Adipocyte (in vitro differentiated cells): ENCODE results near the gene AGFG2.
"Not testable (repeated sequence)": the region's sequence is repeated elsewhere in the genome, so short reads cannot be mapped to it uniquely, and the experiment has no call there.

Experiments used
- DNase-seq: peaks from one replicate; pipeline ENCODE4 v3.0.0-alpha.2; 2015; ENCODE audit warnings: low read depth
- H3K27me3 ChIP-seq: replicated peaks from 2 replicates; pipeline ENCODE4 v1.7.0; 2013; ENCODE audit warnings: mild to moderate bottlenecking, low read length, moderate library complexity; ENCODE audit not compliant: control insufficient read depth, insufficient read depth
- H3K36me3 ChIP-seq: 2 replicates; pipeline ENCODE4 v1.7.0; 2013; ENCODE audit warnings: low read length, mild to moderate bottlenecking, moderate library complexity; ENCODE audit not compliant: control insufficient read depth, insufficient read depth, severe bottlenecking
- H3K4me1 ChIP-seq: 2 replicates; pipeline ENCODE4 v1.7.0; 2013; ENCODE audit warnings: mild to moderate bottlenecking, low read length, moderate library complexity; ENCODE audit not compliant: control insufficient read depth, insufficient read depth
- H3K4me3 ChIP-seq: 2 replicates; pipeline ENCODE4 v1.7.0; 2013; ENCODE audit warnings: mild to moderate bottlenecking, low read length, moderate library complexity
- H3K9ac ChIP-seq: 2 replicates; pipeline ENCODE4 v1.7.0; 2013; ENCODE audit warnings: mild to moderate bottlenecking, low read length, moderate library complexity
- H3K9me3 ChIP-seq: 2 replicates; pipeline ENCODE4 v1.7.0; 2013; ENCODE audit warnings: mild to moderate bottlenecking, low read length, moderate library complexity; ENCODE audit not compliant: control insufficient read depth

Gene AGFG2, protein sequence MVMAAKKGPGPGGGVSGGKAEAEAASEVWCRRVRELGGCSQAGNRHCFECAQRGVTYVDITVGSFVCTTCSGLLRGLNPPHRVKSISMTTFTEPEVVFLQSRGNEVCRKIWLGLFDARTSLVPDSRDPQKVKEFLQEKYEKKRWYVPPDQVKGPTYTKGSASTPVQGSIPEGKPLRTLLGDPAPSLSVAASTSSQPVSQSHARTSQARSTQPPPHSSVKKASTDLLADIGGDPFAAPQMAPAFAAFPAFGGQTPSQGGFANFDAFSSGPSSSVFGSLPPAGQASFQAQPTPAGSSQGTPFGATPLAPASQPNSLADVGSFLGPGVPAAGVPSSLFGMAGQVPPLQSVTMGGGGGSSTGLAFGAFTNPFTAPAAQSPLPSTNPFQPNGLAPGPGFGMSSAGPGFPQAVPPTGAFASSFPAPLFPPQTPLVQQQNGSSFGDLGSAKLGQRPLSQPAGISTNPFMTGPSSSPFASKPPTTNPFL

DNA sequence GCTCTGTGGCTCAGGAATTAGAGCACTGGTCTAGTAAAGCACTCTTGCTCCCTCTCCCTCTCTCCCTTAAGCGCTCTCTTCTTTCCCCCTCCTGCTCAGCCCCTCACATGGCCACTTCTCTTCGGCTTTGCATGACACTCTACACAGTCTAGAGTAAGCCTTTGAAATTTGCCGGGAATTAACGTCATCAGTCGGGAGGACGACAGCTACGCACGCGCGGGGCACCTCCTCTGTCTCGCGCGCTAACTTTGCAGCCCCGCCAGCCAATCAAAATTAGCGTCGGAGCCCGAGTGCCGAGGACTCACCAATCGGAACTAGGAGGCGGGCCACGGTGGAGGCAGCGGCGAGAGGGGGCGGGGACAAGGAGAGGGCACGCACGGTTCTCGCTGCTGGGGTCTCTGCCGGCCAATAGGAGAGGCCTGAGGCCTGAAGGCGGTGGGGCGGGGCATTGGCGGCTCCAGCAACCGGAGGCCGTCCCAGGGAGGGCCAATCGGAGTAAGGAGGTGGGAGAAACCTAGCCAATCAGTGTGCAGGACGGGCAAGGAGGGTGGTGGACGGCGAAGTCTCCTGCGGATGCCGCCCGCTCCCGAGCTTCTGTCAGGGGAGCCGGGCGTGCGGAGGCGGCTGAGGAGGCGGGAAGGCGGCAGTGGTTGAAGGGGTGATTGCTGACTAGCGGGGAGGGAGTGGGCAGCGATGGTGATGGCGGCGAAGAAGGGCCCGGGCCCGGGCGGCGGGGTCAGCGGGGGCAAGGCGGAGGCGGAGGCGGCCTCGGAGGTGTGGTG is at the start of gene AGFG2:
AGFG2 (plus strand) TSS at position 550 of the 782 bp plus-strand sequence; CDS start at position 694, 144 bp downstream.
- peak within 1 kb of the TSS; percentile 88 for H3K4me3 ChIP-seq
- no peaks in the 10 kb centered on the region for H3K36me3 ChIP-seq
- peak; percentile 100 for DNase-seq
- peak within 1 kb of the TSS; percentile 79 for H3K9ac ChIP-seq
- H3K9me3 ChIP-seq, result no peaks in the 10 kb centered on the region
- no peaks in the 10 kb centered on the region for H3K27me3 ChIP-seq
- H3K4me1 ChIP-seq, result peaks cover 16% of the 10 kb centered on the region

DNA sequence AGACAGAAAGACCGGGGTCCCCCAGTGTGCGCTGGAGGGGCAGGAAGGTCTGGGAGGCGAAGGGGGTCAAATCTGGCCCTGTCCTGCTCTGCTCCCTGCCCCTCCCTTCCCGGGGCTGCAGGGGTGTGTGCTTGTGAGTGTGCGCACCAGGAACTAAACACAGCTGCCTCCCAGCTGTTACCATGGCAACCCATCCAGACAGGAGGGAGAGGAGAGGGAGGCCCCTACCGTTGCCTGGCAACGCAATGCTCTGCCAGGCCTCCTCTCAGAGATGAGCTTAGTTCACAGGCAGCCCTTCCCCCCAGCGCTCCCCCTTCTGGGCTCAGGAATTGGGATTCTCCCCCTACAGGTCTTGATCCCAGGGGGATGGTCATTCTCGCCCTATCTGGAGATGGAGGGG is 49.2 kb upstream of the AGFG2 start:
- H3K36me3 ChIP-seq, result no peaks in the 10 kb centered on the region
- peak; percentile 66 for DNase-seq
- H3K27me3 ChIP-seq, result no peaks in the 10 kb centered on the region
- no peak overlapping the region for H3K4me3 ChIP-seq
- H3K4me1 ChIP-seq, result no peaks in the 10 kb centered on the region
- H3K9ac ChIP-seq, result no peak overlapping the region
- no peaks in the 10 kb centered on the region for H3K9me3 ChIP-seq

DNA sequence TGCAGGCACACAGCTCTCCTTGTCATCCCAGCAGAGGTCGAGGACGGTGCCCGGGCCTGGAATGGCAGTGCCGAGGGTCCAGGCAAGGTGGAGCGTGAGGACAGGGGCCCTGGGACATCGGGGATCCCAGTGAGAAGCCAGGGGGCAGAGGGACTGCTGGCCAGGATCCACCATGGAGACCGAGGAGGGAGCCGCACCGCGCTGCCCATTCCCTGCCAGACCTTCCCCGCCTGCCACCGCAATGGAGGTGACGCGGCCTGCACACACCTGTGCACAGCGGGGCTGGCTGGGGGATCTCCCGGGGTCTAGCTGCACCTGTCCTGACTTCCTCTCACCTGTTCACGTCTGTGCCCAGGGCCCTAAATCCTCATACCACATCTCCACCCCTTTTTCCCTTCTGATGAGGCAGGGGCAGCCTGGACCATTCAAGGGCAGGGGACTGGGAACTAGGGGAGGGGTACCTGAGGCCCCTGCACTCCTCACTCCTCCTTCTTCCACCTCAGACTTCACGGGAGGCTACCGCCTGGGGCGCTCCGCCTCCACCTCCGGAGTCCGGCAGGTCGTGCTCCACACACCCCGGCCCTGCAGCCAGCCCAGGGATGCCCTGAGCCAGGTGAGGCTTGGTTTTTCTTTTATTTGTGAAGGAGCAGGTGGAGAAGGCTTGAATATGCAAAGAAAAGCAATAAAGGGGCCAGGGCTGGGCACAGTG is 48.4 kb upstream of the AGFG2 start:
- no peaks in the 10 kb centered on the region for H3K27me3 ChIP-seq
- H3K4me3 ChIP-seq, result no peak overlapping the region
- no peaks in the 10 kb centered on the region for H3K9me3 ChIP-seq
- H3K4me1 ChIP-seq, result no peaks in the 10 kb centered on the region
- H3K9ac ChIP-seq, result no peak overlapping the region
- H3K36me3 ChIP-seq, result no peaks in the 10 kb centered on the region
- DNase-seq, result no peak

- H3K9ac ChIP-seq, result no peak overlapping the region
- H3K4me1 ChIP-seq, result no peaks in the 10 kb centered on the region
- no peak for DNase-seq
- no peaks in the 10 kb centered on the region for H3K36me3 ChIP-seq
- H3K4me3 ChIP-seq, result no peak overlapping the region
- H3K27me3 ChIP-seq, result no peaks in the 10 kb centered on the region
- no peaks in the 10 kb centered on the region for H3K9me3 ChIP-seq
Observed at GRCh38 chr7:100491192-100491578, 47.8 kb upstream of the AGFG2 start.

- Histone ChIP-seq H3K9ac (no peak overlapping the region), H3K4me3 (peak overlapping the region; percentile 52), H3K27me3 (no peaks in the 10 kb centered on the region), H3K36me3 (no peaks in the 10 kb centered on the region), H3K9me3 (no peaks in the 10 kb centered on the region), H3K4me1 (no peaks in the 10 kb centered on the region)
- DNase-seq, result no peak
Observed at GRCh38 chr7:100492738-100493475, 46.1 kb upstream of the AGFG2 start.

- no peak for DNase-seq
- peak overlapping the region; percentile 52 for H3K4me3 ChIP-seq
- no peaks in the 10 kb centered on the region for H3K4me1 ChIP-seq
- no peak overlapping the region for H3K9ac ChIP-seq
- no peaks in the 10 kb centered on the region for H3K36me3 ChIP-seq
- H3K9me3 ChIP-seq, result no peaks in the 10 kb centered on the region
- H3K27me3 ChIP-seq, result no peaks in the 10 kb centered on the region
Observed at GRCh38 chr7:100493476-100494264, 45.3 kb upstream of the AGFG2 start.

DNA sequence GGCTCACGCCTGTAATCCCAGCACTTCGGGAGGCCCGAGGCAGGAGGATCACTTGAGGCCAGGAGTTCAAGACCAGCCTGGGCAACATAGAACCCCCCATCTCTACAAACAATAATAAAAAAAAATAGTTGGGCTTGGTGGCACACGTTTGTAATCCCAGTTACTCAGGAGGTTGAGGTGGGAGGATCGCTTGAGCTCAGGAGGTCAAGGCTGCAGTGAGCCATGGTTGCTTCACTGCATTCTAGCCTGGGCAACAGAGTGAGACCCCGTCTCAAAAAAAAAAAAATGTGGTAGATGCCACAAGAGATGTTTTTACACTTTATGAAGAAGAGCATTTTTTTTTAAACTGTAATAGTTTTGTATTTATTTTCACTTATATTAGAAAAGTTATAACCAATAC is 42.5 kb upstream of the AGFG2 start:
- DNase-seq, result no peak
- Histone ChIP-seq H3K36me3 (no peaks in the 10 kb centered on the region), H3K4me3 (no peak overlapping the region), H3K9ac (no peak overlapping the region), H3K4me1 (no peaks in the 10 kb centered on the region), H3K27me3 (no peaks in the 10 kb centered on the region), H3K9me3 (no peaks in the 10 kb centered on the region)

DNA sequence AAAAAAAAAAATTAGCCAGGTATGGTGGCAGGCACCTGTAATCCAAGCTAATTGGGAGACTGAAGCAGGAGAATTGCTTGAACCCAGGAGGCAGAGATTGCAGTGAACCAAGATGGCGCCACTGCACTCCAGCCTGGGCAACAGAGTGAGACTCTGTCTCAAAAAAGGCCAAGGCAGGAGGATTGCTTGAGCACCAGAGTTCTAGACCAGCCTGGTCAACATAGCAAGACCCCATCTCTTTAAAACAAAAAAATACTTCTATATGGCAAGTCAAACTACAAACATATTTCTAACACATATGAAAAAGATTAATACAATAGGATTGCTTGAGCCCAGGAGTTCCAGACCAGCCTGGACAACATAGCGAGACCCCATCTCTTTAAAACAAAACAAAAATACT is 38.3 kb upstream of the AGFG2 start:
- not testable (repeated sequence) for DNase-seq, H3K27me3 ChIP-seq, H3K9me3 ChIP-seq, H3K36me3 ChIP-seq, H3K9ac ChIP-seq, H3K4me1 ChIP-seq, H3K4me3 ChIP-seq

DNA sequence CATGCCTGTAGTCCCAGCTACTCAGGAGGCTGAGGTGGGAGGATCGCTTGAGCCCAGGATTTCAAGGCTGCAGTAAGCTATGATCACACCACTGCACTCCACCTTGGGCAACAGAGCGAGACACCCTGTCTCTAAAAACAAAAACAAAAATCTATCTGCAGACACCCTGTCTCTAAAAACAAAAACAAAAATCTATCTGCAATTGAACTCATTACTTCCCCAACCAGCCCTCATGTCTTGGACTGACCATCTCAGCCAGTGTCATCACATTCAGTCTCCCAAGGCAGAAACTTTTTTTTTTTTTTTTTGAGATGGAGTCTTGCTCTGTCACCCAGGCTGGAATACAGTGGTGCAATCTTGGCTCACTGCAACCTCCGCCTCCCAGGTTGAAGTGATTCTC is 35.0 kb upstream of the AGFG2 start:
- not testable (repeated sequence) for H3K27me3 ChIP-seq, H3K9ac ChIP-seq, DNase-seq

GRCh38 chr7:100504887-100505611 is 34.0 kb upstream of the AGFG2 start:
- no peaks in the 10 kb centered on the region for H3K27me3 ChIP-seq
- H3K4me3 ChIP-seq, result no peak overlapping the region
- H3K4me1 ChIP-seq, result peaks cover 13% of the 10 kb centered on the region
- H3K9me3 ChIP-seq, result no peaks in the 10 kb centered on the region
- no peaks in the 10 kb centered on the region for H3K36me3 ChIP-seq
- no peak for DNase-seq
- no peak overlapping the region for H3K9ac ChIP-seq

More for the DNA sequence above, 35.0 kb upstream of the AGFG2 start:
- not testable (repeated sequence) for H3K4me1 ChIP-seq, H3K9me3 ChIP-seq, H3K4me3 ChIP-seq, H3K36me3 ChIP-seq
